Stimulated activated naive CD8-positive, alpha-beta T cell treated with anti-CD3 and anti-CD28 coated beads, Interleukin-15, Interleukin-2, amounts not matched to agents 100 U/mL and 50 U/mL, for 24 hours (primary cell): ENCODE measurements around the gene WNK4.
"Not testable (repeated sequence)": the region's sequence is repeated elsewhere in the genome, so short reads cannot be mapped to it uniquely, and the experiment has no call there.

Experiments
- ATAC-seq: fragments of 150-1000 bp; cut with Tn5 transposase; one replicate; pipeline ENCODE4 v1.10.0; 2021
- DNase-seq: peaks from one replicate; pipeline ENCODE4 v3.0.0; 2021

WNK4 gene

GRCh38 chr17:42779936-42780850 lies at the start of gene WNK4:
TSS of gene WNK4 (plus strand) at chr17:42780610. CDS start at chr17:42780699, 89 bp downstream.
- no peak for ATAC-seq
- no peak for DNase-seq

- ATAC-seq (no peak), DNase-seq (no peak)
Measured at GRCh38 chr17:42740699-42741098, 39.7 kb upstream of the WNK4 start.

GRCh38 chr17:42742916-42743315 lies 37.5 kb upstream of the WNK4 start:
- not testable (repeated sequence) for ATAC-seq, DNase-seq

- ATAC-seq, result no peak
Measured at GRCh38 chr17:42743595-42744282, 36.7 kb upstream of the WNK4 start.

GRCh38 chr17:42744283-42744805 lies 36.1 kb upstream of the WNK4 start:
- ATAC-seq, result peak; percentile 85

More at GRCh38 chr17:42743595-42744282, 36.7 kb upstream of the WNK4 start:
- no peak for DNase-seq

GRCh38 chr17:42744806-42745617 lies 35.4 kb upstream of the WNK4 start, which contains the start of gene EZH1:
TSS of gene EZH1 (minus strand) at chr17:42745040. CDS start at chr17:42728941, 16,099 bp downstream.
- DNase-seq, result peak; percentile 94
- peak; percentile 93 for ATAC-seq

More at GRCh38 chr17:42744283-42744805, 36.1 kb upstream of the WNK4 start:
- DNase-seq, result peak; percentile 78

GRCh38 chr17:42748202-42748907 lies 32.1 kb upstream of the WNK4 start:
- DNase-seq (no peak), ATAC-seq (no peak)

GRCh38 chr17:42748908-42749798 lies 31.3 kb upstream of the WNK4 start:
- no peak for ATAC-seq
- DNase-seq, result no peak

GRCh38 chr17:42750739-42751344 lies 29.6 kb upstream of the WNK4 start:
- ATAC-seq, result no peak
- no peak for DNase-seq

GRCh38 chr17:42751628-42752027 lies 28.8 kb upstream of the WNK4 start:
- DNase-seq (no peak), ATAC-seq (no peak)

GRCh38 chr17:42754782-42755181 lies 25.6 kb upstream of the WNK4 start:
- DNase-seq (no peak), ATAC-seq (no peak)

GRCh38 chr17:42759982-42760651 lies 20.3 kb upstream of the WNK4 start:
- ATAC-seq (peak; percentile 51), DNase-seq (no peak)

- ATAC-seq, result peak; percentile 33
- no peak for DNase-seq
Measured at GRCh38 chr17:42760652-42761581, 19.5 kb upstream of the WNK4 start, which contains the start of gene RAMP2. TSS of gene RAMP2 (plus strand) at chr17:42761227. CDS start at chr17:42761262, 35 bp downstream.

- ATAC-seq (no peak), DNase-seq (no peak)
Measured at GRCh38 chr17:42761638-42762037, 18.8 kb upstream of the WNK4 start.

- no peak for ATAC-seq
- DNase-seq, result no peak
Measured at GRCh38 chr17:42766124-42766523, 14.3 kb upstream of the WNK4 start.

- DNase-seq, result no peak
- ATAC-seq, result no peak
Measured at GRCh38 chr17:42767512-42767911, 12.9 kb upstream of the WNK4 start.

GRCh38 chr17:42768006-42768405 lies 12.4 kb upstream of the WNK4 start:
- not testable (repeated sequence) for ATAC-seq, DNase-seq

- ATAC-seq, DNase-seq: not testable (repeated sequence)
Measured at GRCh38 chr17:42769964-42770363, 10.4 kb upstream of the WNK4 start.
